ENCODE measurements around the gene KCNIP4. TPM values are rescaled to one million over a fixed set of nuclear protein-coding genes. Genes with fewer than 3 reads are reported as not detected.

KCNIP4 gene
- total and polyA plus RNA-seq, 8 donors, result 0.05 TPM; not detected in 7

GRCh38 chr4:21011106-21011505, 937.5 kb downstream of the KCNIP4 start:
- TF ChIP-seq CTCF (IDR thresholded peaks at IDR 0.05), result no peak
- WGBS, 2 donors, result 47 to 59% methylated on average over 3 of the region's 3 CpGs
- FAIRE-seq, result no peak
- Histone ChIP-seq H3K9me3 (no peaks in the 10 kb centered on the region), H3K4me3 (no peak overlapping the region), H3K36me3 (no peaks in the 10 kb centered on the region), H3K27ac (no peak overlapping the region), H3K4me1 (no peaks in the 10 kb centered on the region), H3K27me3 (no peaks in the 10 kb centered on the region)
- no peak for ATAC-seq
- intact Hi-C loops (cut with DNase I), result no loop called here
- DNase-seq, result no peak

- ATAC-seq (no peak), FAIRE-seq (no peak), DNase-seq (no peak)
- Histone ChIP-seq H3K36me3 (no peaks in the 10 kb centered on the region), H3K4me3 (no peak overlapping the region), H3K27me3 (no peaks in the 10 kb centered on the region), H3K27ac (no peak overlapping the region), H3K9me3 (no peaks in the 10 kb centered on the region), H3K4me1 (no peaks in the 10 kb centered on the region)
- intact Hi-C loops (cut with DNase I), result no loop called here
- WGBS, 2 donors, result 33 to 37% methylated on average over 4 of the region's 4 CpGs
- TF ChIP-seq CTCF (IDR thresholded peaks at IDR 0.05), result no peak
Observed at GRCh38 chr4:21009956-21010355, 938.6 kb downstream of the KCNIP4 start.

GRCh38 chr4:21005647-21006046, 942.9 kb downstream of the KCNIP4 start:
- no peaks in the 10 kb centered on the region for H3K9me3 ChIP-seq
- no peaks in the 10 kb centered on the region for H3K36me3 ChIP-seq
- no peak for FAIRE-seq
- no peaks in the 10 kb centered on the region for H3K4me1 ChIP-seq
- no peak for ATAC-seq
- H3K27me3 ChIP-seq, result no peaks in the 10 kb centered on the region
- WGBS, 2 donors, result 66 to 77% methylated on average over 4 of the region's 4 CpGs
- TF ChIP-seq CTCF (IDR thresholded peaks at IDR 0.05), result no peak
- no peak overlapping the region for H3K27ac ChIP-seq
- intact Hi-C loops (cut with DNase I), result no loop called here
- no peak for DNase-seq
- no peak overlapping the region for H3K4me3 ChIP-seq

GRCh38 chr4:21002976-21003375, 945.6 kb downstream of the KCNIP4 start:
- Histone ChIP-seq H3K27ac (no peak overlapping the region), H3K4me3 (no peak overlapping the region), H3K36me3 (no peaks in the 10 kb centered on the region), H3K4me1 (no peaks in the 10 kb centered on the region), H3K27me3 (no peaks in the 10 kb centered on the region), H3K9me3 (no peaks in the 10 kb centered on the region)
- intact Hi-C loops (cut with DNase I), result no loop called here
- DNase-seq (no peak), FAIRE-seq (no peak), ATAC-seq (no peak)
- no peak for TF ChIP-seq CTCF (IDR thresholded peaks at IDR 0.05)
- WGBS, 2 donors, result 17 to 29% methylated on average over 4 of the region's 4 CpGs

- Histone ChIP-seq H3K9me3 (no peaks in the 10 kb centered on the region), H3K27me3 (no peaks in the 10 kb centered on the region), H3K4me3 (no peak overlapping the region), H3K27ac (no peak overlapping the region), H3K36me3 (no peaks in the 10 kb centered on the region), H3K4me1 (no peaks in the 10 kb centered on the region)
- 44 to 55% methylated on average over 5 of the region's 5 CpGs for WGBS, 2 donors
- FAIRE-seq (no peak), DNase-seq (no peak), ATAC-seq (no peak)
- intact Hi-C loops (cut with DNase I), result no loop called here
- TF ChIP-seq CTCF (IDR thresholded peaks at IDR 0.05), result no peak
Observed at GRCh38 chr4:21002286-21002685, 946.3 kb downstream of the KCNIP4 start.

Measured in pancreas (tissue), 10 donors.